A549 (cell line): ENCODE results near the gene PDP2. TPM values are rescaled to one million over a fixed set of nuclear protein-coding genes. Genes with fewer than 3 reads are reported as not detected.

ENCODE experiments used
- ATAC-seq, 2 experiments: fragments of 200-7000 bp in 1 of 2; fragments of >200 bp in 1 of 2; cut with Nextera tagmentation in 1 of 2; cut with Tn5 transposase in 1 of 2; 3 replicates each; pipeline versions ENCODE4 v1.8.0 to v1.9.1; 2018 to 2020; ENCODE audit warnings: mild to moderate bottlenecking in 1 of 2, moderate library complexity in 1 of 2
- CTCF ChIA-PET: fragments of 300-600 bp; sonication (Branson Sonifier 250); formaldehyde crosslinking; extraction: SDS; loops from one replicate; lab custom pipeline; 2021; ENCODE audit warnings: antibody characterized with exemption, inconsistent platforms; lab: Yijun Ruan, JAX
- POLR2A ChIA-PET: fragments of 350-600 bp; formaldehyde crosslinking; extraction: SDS; loops from one replicate; lab custom pipeline; 2021; ENCODE audit warnings: antibody characterized with exemption, inconsistent platforms; lab: Yijun Ruan, JAX
- DNase-seq, 2 experiments: peaks; one replicate each; pipeline versions ENCODE4 v3.0.0 to v3.0.0-alpha.2; 2011 to 2016; ENCODE audit warnings: low read depth in 1 of 2, low spot score in 1 of 2
- FAIRE-seq: peaks from 2 replicates; lab custom pipeline; 2011; peaks lifted over from hg19 to GRCh38; lab: Jason Lieb, UNC
- H3K27ac ChIP-seq, 2 experiments: fragments of >200 bp; sonication (Bioruptor Twin); formaldehyde crosslinking; 3 replicates each; pipeline ENCODE4 v1.5.1; 2016 to 2017
- H3K4me1 ChIP-seq: fragments of >200 bp; sonication (Bioruptor Twin); formaldehyde crosslinking; 3 replicates; pipeline ENCODE4 v1.6.1; 2016
- H3K4me2 ChIP-seq: fragments of >200 bp; sonication (Bioruptor Twin); formaldehyde crosslinking; 3 replicates; pipeline ENCODE4 v1.6.1; 2016
- H3K4me3 ChIP-seq: fragments of >200 bp; sonication (Bioruptor Twin); formaldehyde crosslinking; 3 replicates; pipeline ENCODE4 v1.5.1; 2016
- H3K9me3 ChIP-seq: fragments of >200 bp; sonication (Bioruptor Twin); formaldehyde crosslinking; 3 replicates; pipeline ENCODE4 v1.6.1; 2016
- CEBPB ChIP-seq, 2 experiments: fragments of >200 bp in 1 of 2; sonication (Bioruptor Twin) in 1 of 2; formaldehyde crosslinking in 1 of 2; IDR thresholded peaks; 2 replicates each; pipeline ENCODE4 v1.6.1; 2012 to 2016
- E2F6 ChIP-seq: IDR thresholded peaks from 2 replicates; pipeline ENCODE4 v1.6.1; 2012; ENCODE audit warnings: low read depth, borderline replicate concordance
- EHMT2 ChIP-seq: fragments of 200-600 bp; sonication (generic); IDR thresholded peaks from 2 replicates; pipeline ENCODE4 v1.6.1; 2016; ENCODE audit warnings: antibody characterized with exemption, low read depth, mild to moderate bottlenecking, moderate library complexity
- EP300 ChIP-seq, 2 experiments: fragments of >200 bp; sonication (Bioruptor Twin); formaldehyde crosslinking; IDR thresholded peaks; 2 replicates in 1 of 2; 3 replicates in 1 of 2; pipeline ENCODE4 v1.6.1; 2016 to 2017
- GATA3 ChIP-seq: IDR thresholded peaks from 2 replicates; pipeline ENCODE4 v1.6.1; 2012; ENCODE audit warnings: borderline replicate concordance
- HOXB5 ChIP-seq: fragments of 250-450 bp; sonication (Bioruptor Pico); IDR thresholded peaks from 2 replicates; pipeline ENCODE4 v1.5.0; 2020; ENCODE audit warnings: mild to moderate bottlenecking, moderate library complexity
- KDM1A ChIP-seq: fragments of 200-600 bp; sonication (generic); IDR thresholded peaks from 2 replicates; pipeline ENCODE4 v1.6.1; 2016; ENCODE audit warnings: low read depth, mild to moderate bottlenecking
- MAFK ChIP-seq: fragments of 450-650 bp; IDR thresholded peaks from 2 replicates; pipeline ENCODE4 v1.6.1; 2014; ENCODE audit not compliant: partially characterized antibody
- NR3C1 ChIP-seq: fragments of >200 bp; sonication (Bioruptor Twin); formaldehyde crosslinking; IDR thresholded peaks from 3 replicates; pipeline ENCODE4 v1.6.1; 2017
- ZFP36 ChIP-seq: fragments of 450-650 bp; IDR thresholded peaks from 2 replicates; pipeline ENCODE4 v1.6.1; 2014; ENCODE audit warnings: borderline replicate concordance; ENCODE audit not compliant: partially characterized antibody
- ZNF302 ChIP-seq: fragments of 250-450 bp; sonication (Bioruptor Pico); IDR thresholded peaks from 2 replicates; pipeline ENCODE4 v1.9.0; 2021; ENCODE audit warnings: inconsistent platforms, mild to moderate bottlenecking, moderate library complexity
- WGBS: methylation state at CpG from one replicate; pipeline ENCODE4 v1.1.6; 2017; ENCODE audit errors: missing lambda C conversion rate; 5-methylcytosine and 5-hydroxymethylcytosine counted together
- polyA plus RNA-seq, 4 experiments: library from polyadenylated mRNA; depleted of rRNA in 3 of 4; stranded (reverse); fragments of >200 nt; fragmentation: RNase III in 1 of 4; extraction: RNeasy Plus Mini Kit Qiagen cat#74134 plus additional on column Dnase treatment in 1 of 4; gene quantifications; 2 replicates in 3 of 4; 3 replicates in 1 of 4; pipeline ENCODE4 v1.2.3, GENCODE V29; 2011 to 2017

The PDP2 gene
- polyA plus RNA-seq, 2 of the 4 experiments (the other 2 are of a cell fraction): 10.0 to 10.5 TPM

DNA sequence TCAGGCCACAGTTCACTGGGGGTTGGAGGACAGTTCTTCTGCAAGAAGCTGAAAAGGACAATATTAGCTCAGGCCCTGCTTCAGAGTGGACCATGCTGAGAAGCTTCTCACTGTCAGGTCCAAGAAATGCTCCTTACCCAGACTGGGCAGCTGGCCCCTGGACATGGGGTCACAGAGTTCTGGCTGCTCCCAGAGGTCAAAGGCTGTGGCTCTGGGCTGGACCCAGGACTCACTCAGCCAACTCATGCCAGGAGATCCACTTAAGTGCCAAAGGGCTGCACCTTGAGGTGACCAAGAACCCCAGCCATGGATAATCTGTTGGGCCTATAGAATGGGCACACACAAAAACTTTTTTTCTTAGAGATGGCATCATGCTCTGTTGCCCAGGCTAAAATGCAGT lies 59.1 kb downstream of the PDP2 start:
- Histone ChIP-seq H3K4me2 (no peak overlapping the region), H3K9me3 (no peaks in the 10 kb centered on the region), H3K4me3 (no peak overlapping the region), H3K27ac (no peak overlapping the region)
- FAIRE-seq: no peak
- ChIA-PET POLR2A (no interaction called here), CTCF (interaction anchor here (1.0 to 4.0 kb wide), 7 partner anchors 8 to 245 kb away, joined by 3 to 31 read pairs (median 7); no protein-coding TSS in a partner anchor)
- TF ChIP-seq ZFP36: no peak
- TF ChIP-seq, all 56 proteins: peak for 0
- no peak for DNase-seq
- ATAC-seq: no peak
- peaks cover 13% of the 10 kb centered on the region; the same call in 2 of the 3 replicates for H3K4me1 ChIP-seq

DNA sequence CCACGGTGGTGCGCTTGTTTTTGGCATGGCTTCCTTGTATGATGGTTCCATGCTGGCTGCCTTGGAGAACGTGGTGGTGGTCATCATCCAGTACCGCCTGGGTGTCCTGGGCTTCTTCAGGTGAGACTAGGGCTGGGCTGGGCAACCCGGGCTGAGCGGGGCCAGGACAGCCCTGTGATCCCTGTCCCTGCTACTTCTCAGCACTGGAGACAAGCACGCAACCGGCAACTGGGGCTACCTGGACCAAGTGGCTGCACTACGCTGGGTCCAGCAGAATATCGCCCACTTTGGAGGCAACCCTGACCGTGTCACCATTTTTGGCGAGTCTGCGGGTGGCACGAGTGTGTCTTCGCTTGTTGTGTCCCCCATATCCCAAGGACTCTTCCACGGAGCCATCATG lies 59.9 kb downstream of the PDP2 start:
- FAIRE-seq: no peak
- ATAC-seq: no peak
- Histone ChIP-seq H3K4me3 (no peak overlapping the region), H3K4me2 (no peak overlapping the region), H3K4me1 (peaks cover 12% of the 10 kb centered on the region; the same call in 2 of the 3 replicates), H3K9me3 (no peaks in the 10 kb centered on the region), H3K27ac (no peak overlapping the region)
- CTCF ChIA-PET: interaction anchor here (1.2 to 4.0 kb wide), 5 partner anchors 14 to 245 kb away, joined by 3 to 31 read pairs (median 7); no protein-coding TSS in a partner anchor
- DNase-seq: no peak
- TF ChIP-seq CEBPB (IDR thresholded peaks at IDR 0.05) (no peak), EHMT2 (no peak), EP300 (IDR thresholded peaks at IDR 0.05) (no peak), GATA3 (no peak), ZNF302 (CRISPR knock-in tag) (no peak), NR3C1 (no peak), KDM1A (no peak), MAFK (no peak), HOXB5 (no peak), E2F6 (no peak)
- WGBS: 95% methylated on average over 14 of the region's 16 CpGs
- POLR2A ChIA-PET: no interaction called here

Other genes starting within 250 kb of the PDP2 start
- gene CMTM4, start 183.8 kb upstream of the PDP2 start, polyA plus RNA-seq (2011; rRNA removed): 58.6 and 61.6 TPM in 2 replicates
- 22.9 to 25.9 TPM (median 24.8 TPM) in 3 replicates for gene CMTM4, start 183.8 kb upstream of the PDP2 start, polyA plus RNA-seq (2017; fragmentation: RNase III; extraction: RNeasy Plus Mini Kit Qiagen cat#74134 plus additional on column Dnase treatment)
- 112 and 128 TPM in 2 replicates for gene DYNC1LI2, start 128.9 kb upstream of the PDP2 start, polyA plus RNA-seq (2011; rRNA removed)
- 93.5 to 107 TPM (median 96.5 TPM) in 3 replicates for gene DYNC1LI2, start 128.9 kb upstream of the PDP2 start, polyA plus RNA-seq (2017; fragmentation: RNase III; extraction: RNeasy Plus Mini Kit Qiagen cat#74134 plus additional on column Dnase treatment)
- gene TERB1, start 78.9 kb upstream of the PDP2 start, polyA plus RNA-seq (2011; rRNA removed): 0.07 and 0.18 TPM in 2 replicates
- gene TERB1, start 78.9 kb upstream of the PDP2 start, polyA plus RNA-seq (2017; fragmentation: RNase III; extraction: RNeasy Plus Mini Kit Qiagen cat#74134 plus additional on column Dnase treatment): 0.12 to 0.18 TPM (median 0.17 TPM) in 3 replicates
- 89.8 and 132 TPM in 2 replicates for gene NAE1, start 49.5 kb upstream of the PDP2 start, polyA plus RNA-seq (2011; rRNA removed)
- 90.0 to 96.2 TPM (median 94.9 TPM) in 3 replicates for gene NAE1, start 49.5 kb upstream of the PDP2 start, polyA plus RNA-seq (2017; fragmentation: RNase III; extraction: RNeasy Plus Mini Kit Qiagen cat#74134 plus additional on column Dnase treatment)
- gene CA7, start 36.1 kb upstream of the PDP2 start, polyA plus RNA-seq (2011; rRNA removed): not detected in 2 replicates
- gene CA7, start 36.1 kb upstream of the PDP2 start, polyA plus RNA-seq (2017; fragmentation: RNase III; extraction: RNeasy Plus Mini Kit Qiagen cat#74134 plus additional on column Dnase treatment): not detected in 3 replicates
- 0.18 and 0.37 TPM in 2 replicates for gene CDH16, start 38.4 kb downstream of the PDP2 start, polyA plus RNA-seq (2011; rRNA removed)
- gene CDH16, start 38.4 kb downstream of the PDP2 start, polyA plus RNA-seq (2017; fragmentation: RNase III; extraction: RNeasy Plus Mini Kit Qiagen cat#74134 plus additional on column Dnase treatment): 0.24 to 0.25 TPM (median 0.25 TPM) in 3 replicates
- 0.46 and 0.75 TPM in 2 replicates for gene RRAD, start 45.0 kb downstream of the PDP2 start, polyA plus RNA-seq (2011; rRNA removed)
- gene RRAD, start 45.0 kb downstream of the PDP2 start, polyA plus RNA-seq (2017; fragmentation: RNase III; extraction: RNeasy Plus Mini Kit Qiagen cat#74134 plus additional on column Dnase treatment): 2.2 to 4.7 TPM (median 3.4 TPM) in 3 replicates
- 140 and 168 TPM in 2 replicates for gene CIAO2B, start 53.9 kb downstream of the PDP2 start, polyA plus RNA-seq (2011; rRNA removed)
- 134 to 148 TPM (median 144 TPM) in 3 replicates for gene CIAO2B, start 53.9 kb downstream of the PDP2 start, polyA plus RNA-seq (2017; fragmentation: RNase III; extraction: RNeasy Plus Mini Kit Qiagen cat#74134 plus additional on column Dnase treatment)
- 19.4 and 20.4 TPM in 2 replicates for gene CES2, start 55.0 kb downstream of the PDP2 start, polyA plus RNA-seq (2011; rRNA removed)
- 19.9 to 22.0 TPM (median 20.3 TPM) in 3 replicates for gene CES2, start 55.0 kb downstream of the PDP2 start, polyA plus RNA-seq (2017; fragmentation: RNase III; extraction: RNeasy Plus Mini Kit Qiagen cat#74134 plus additional on column Dnase treatment)
- gene CES3, start 80.8 kb downstream of the PDP2 start, polyA plus RNA-seq (2011; rRNA removed): 3.8 and 4.1 TPM in 2 replicates
- 2.1 to 2.7 TPM (median 2.3 TPM) in 3 replicates for gene CES3, start 80.8 kb downstream of the PDP2 start, polyA plus RNA-seq (2017; fragmentation: RNase III; extraction: RNeasy Plus Mini Kit Qiagen cat#74134 plus additional on column Dnase treatment)
- gene CES4A, start 108.1 kb downstream of the PDP2 start, polyA plus RNA-seq (2011; rRNA removed): 3.5 and 4.4 TPM in 2 replicates
- gene CES4A, start 108.1 kb downstream of the PDP2 start, polyA plus RNA-seq (2017; fragmentation: RNase III; extraction: RNeasy Plus Mini Kit Qiagen cat#74134 plus additional on column Dnase treatment): 2.5 to 3.5 TPM (median 2.8 TPM) in 3 replicates
- 35.9 and 61.3 TPM in 2 replicates for gene CBFB, start 148.6 kb downstream of the PDP2 start, polyA plus RNA-seq (2011; rRNA removed)
- 26.0 to 29.3 TPM (median 27.7 TPM) in 3 replicates for gene CBFB, start 148.6 kb downstream of the PDP2 start, polyA plus RNA-seq (2017; fragmentation: RNase III; extraction: RNeasy Plus Mini Kit Qiagen cat#74134 plus additional on column Dnase treatment)
- gene PHAF1, start 229.4 kb downstream of the PDP2 start, polyA plus RNA-seq (2011; rRNA removed): 37.6 and 48.6 TPM in 2 replicates
- gene PHAF1, start 229.4 kb downstream of the PDP2 start, polyA plus RNA-seq (2017; fragmentation: RNase III; extraction: RNeasy Plus Mini Kit Qiagen cat#74134 plus additional on column Dnase treatment): 20.7 to 21.6 TPM (median 20.9 TPM) in 3 replicates